H9 (cell line): ENCODE data around the gene DNAAF3. TPM values are rescaled to one million over a fixed set of nuclear protein-coding genes. Genes with fewer than 3 reads are reported as not detected.

Source experiments
- DNase-seq: peaks from one replicate; pipeline ENCODE4 v3.0.0-alpha.2; 2017
- H2AFZ ChIP-seq: one replicate; pipeline ENCODE4 v1.6.1; 2013; ENCODE audit warnings: mild to moderate bottlenecking, low read length, control low read depth, moderate library complexity
- H2AK5ac ChIP-seq: 2 replicates; pipeline ENCODE4 v1.6.1; 2013; ENCODE audit warnings: low read length, control low read depth, mixed read lengths; ENCODE audit not compliant: insufficient read length
- H2BK120ac ChIP-seq: one replicate; pipeline ENCODE4 v1.6.1; 2013; ENCODE audit warnings: low read depth, mild to moderate bottlenecking, low read length, control low read depth, inconsistent platforms; ENCODE audit not compliant: poor library complexity, severe bottlenecking
- H2BK12ac ChIP-seq: 2 replicates; pipeline ENCODE4 v1.6.1; 2013; ENCODE audit warnings: low read length, control low read depth, mixed read lengths, low read depth; ENCODE audit not compliant: insufficient read length
- H2BK15ac ChIP-seq: 2 replicates; pipeline ENCODE4 v1.6.1; 2013; ENCODE audit warnings: low read depth, low read length, control low read depth
- H2BK20ac ChIP-seq: one replicate; pipeline ENCODE4 v1.6.1; 2013; ENCODE audit warnings: low read depth, mild to moderate bottlenecking, low read length, control low read depth, inconsistent platforms; ENCODE audit not compliant: poor library complexity, severe bottlenecking
- H2BK5ac ChIP-seq: 2 replicates; pipeline ENCODE4 v1.6.1; 2013; ENCODE audit warnings: low read length, control low read depth, mixed read lengths; ENCODE audit not compliant: insufficient read length
- H3K14ac ChIP-seq: 2 replicates; pipeline ENCODE4 v1.6.1; 2013; ENCODE audit warnings: low read length, control low read depth; ENCODE audit not compliant: insufficient read depth
- H3K18ac ChIP-seq: 2 replicates; pipeline ENCODE4 v1.6.1; 2013; ENCODE audit warnings: low read depth, mild to moderate bottlenecking, mixed read lengths, low read length, control low read depth; ENCODE audit not compliant: insufficient read length
- H3K23ac ChIP-seq: 2 replicates; pipeline ENCODE4 v1.6.1; 2013; ENCODE audit warnings: low read length, control low read depth, mixed read lengths, low read depth; ENCODE audit not compliant: insufficient read length
- H3K23me2 ChIP-seq: 2 replicates; pipeline ENCODE4 v1.6.1; 2013; ENCODE audit warnings: low read depth, mild to moderate bottlenecking, mixed read lengths, low read length, control low read depth; ENCODE audit not compliant: insufficient read length, poor library complexity, severe bottlenecking
- H3K27ac ChIP-seq: 2 replicates; pipeline ENCODE4 v1.5.1; 2013; ENCODE audit warnings: low read length, control low read depth, mixed read lengths, low read depth; ENCODE audit not compliant: insufficient read length
- H3K27me3 ChIP-seq: 2 replicates; pipeline ENCODE4 v1.6.1; 2013; ENCODE audit warnings: low read length, control low read depth, inconsistent platforms; ENCODE audit not compliant: insufficient read depth
- H3K4ac ChIP-seq: 2 replicates; pipeline ENCODE4 v1.6.1; 2013; ENCODE audit warnings: low read depth, mild to moderate bottlenecking, control low read depth, inconsistent platforms, low read length, moderate library complexity
- H3K4me1 ChIP-seq: 2 replicates; pipeline ENCODE4 v1.6.1; 2013; ENCODE audit warnings: low read length, control low read depth, inconsistent platforms; ENCODE audit not compliant: insufficient read depth
- H3K4me2 ChIP-seq: 2 replicates; pipeline ENCODE4 v1.6.1; 2013; ENCODE audit warnings: low read length, control low read depth, mixed read lengths; ENCODE audit not compliant: insufficient read length, insufficient read depth
- H3K56ac ChIP-seq: 2 replicates; pipeline ENCODE4 v1.6.1; 2013; ENCODE audit warnings: low read depth, mild to moderate bottlenecking, mixed read lengths, low read length, control low read depth; ENCODE audit not compliant: insufficient read length
- H3K79me1 ChIP-seq: 2 replicates; pipeline ENCODE4 v1.6.1; 2013; ENCODE audit warnings: low read depth, mild to moderate bottlenecking, moderate library complexity, low read length, control low read depth, inconsistent platforms; ENCODE audit not compliant: insufficient read depth, poor library complexity, severe bottlenecking
- H3K79me2 ChIP-seq: 2 replicates; pipeline ENCODE4 v1.6.1; 2013; ENCODE audit warnings: low read length, control low read depth, inconsistent platforms; ENCODE audit not compliant: insufficient read depth
- H3K9ac ChIP-seq: 2 replicates; pipeline ENCODE4 v1.6.1; 2013; ENCODE audit warnings: low read length, control low read depth, mixed read lengths; ENCODE audit not compliant: insufficient read length; ENCODE audit errors: extremely low read depth
- H3K9me3 ChIP-seq: one replicate; pipeline ENCODE4 v1.6.1; 2013; ENCODE audit warnings: low read depth, low read length, inconsistent platforms; ENCODE audit not compliant: control insufficient read depth
- H3T11ph ChIP-seq: one replicate; pipeline ENCODE4 v1.6.1; 2013; ENCODE audit warnings: mild to moderate bottlenecking, low read length, control low read depth, inconsistent platforms
- H4K20me1 ChIP-seq: one replicate; pipeline ENCODE4 v1.6.1; 2013; ENCODE audit not compliant: control insufficient read depth, insufficient read length, insufficient read depth
- H4K5ac ChIP-seq: 2 replicates; pipeline ENCODE4 v1.6.1; 2013; ENCODE audit warnings: low read depth, mild to moderate bottlenecking, mixed read lengths, low read length, control low read depth; ENCODE audit not compliant: insufficient read length
- H4K8ac ChIP-seq: replicated peaks from 2 replicates; pipeline ENCODE4 v1.6.1; 2013; ENCODE audit warnings: low read length, control low read depth, mixed read lengths, low read depth; ENCODE audit not compliant: insufficient read length
- H4K91ac ChIP-seq: 2 replicates; pipeline ENCODE4 v1.6.1; 2013; ENCODE audit warnings: low read depth, mild to moderate bottlenecking, moderate library complexity, mixed read lengths, low read length, control low read depth; ENCODE audit not compliant: insufficient read length
- H3K27ac Mint-ChIP-seq, 3 experiments: 2 replicates in 2 of 3; 3 replicates in 1 of 3; pipeline ENCODE4 v1.8.0; 2020 to 2021; ENCODE audit warnings: mixed read lengths in 3 of 3, mild to moderate bottlenecking in 1 of 3, moderate library complexity in 1 of 3
- H3K27me3 Mint-ChIP-seq: 2 replicates; pipeline ENCODE4 v1.8.0; 2021; ENCODE audit warnings: low read depth, mild to moderate bottlenecking, moderate library complexity, mixed read lengths
- H3K36me3 Mint-ChIP-seq, 3 experiments: 2 replicates in 2 of 3; 3 replicates in 1 of 3; pipeline ENCODE4 v1.8.0; 2020 to 2021; ENCODE audit warnings: low read depth in 3 of 3, mixed read lengths in 3 of 3; ENCODE audit not compliant: insufficient read depth in 1 of 3
- H3K4me1 Mint-ChIP-seq, 2 experiments: 2 replicates each; pipeline ENCODE4 v1.8.0; 2020; ENCODE audit warnings: mixed read lengths in 2 of 2
- H3K4me3 Mint-ChIP-seq, 2 experiments: 2 replicates in 1 of 2; 3 replicates in 1 of 2; pipeline ENCODE4 v1.8.0; 2020 to 2021; ENCODE audit warnings: mild to moderate bottlenecking in 2 of 2, mixed read lengths in 2 of 2, moderate library complexity in 1 of 2
- H3K9me3 Mint-ChIP-seq, 2 experiments: 2 replicates in 1 of 2; 3 replicates in 1 of 2; pipeline ENCODE4 v1.8.0; 2020; ENCODE audit warnings: mild to moderate bottlenecking in 2 of 2, mixed read lengths in 2 of 2, moderate library complexity in 1 of 2
- CTCF ChIP-seq: fragments of 200-600 bp; sonication (generic); conservative IDR thresholded peaks from 3 replicates; pipeline ENCODE4 v1.8.0; 2021; ENCODE audit warnings: antibody characterized with exemption, mild to moderate bottlenecking
- WGBS: extraction: QIAGEN DNeasy Blood & Tissue Kit; methylation state at CpG from one replicate; pipeline ENCODE4 v1.1.7; 2013; ENCODE audit warnings: missing lambda C conversion rate, low lambda C conversion rate, mixed read lengths; ENCODE audit not compliant: insufficient read length; ENCODE audit errors: extremely low coverage; 5-methylcytosine and 5-hydroxymethylcytosine counted together
- total RNA-seq: library from RNA; stranded (reverse); gene quantifications from 2 replicates; pipeline ENCODE4 v1.2.1, GENCODE V29; 2021

Gene DNAAF3
- total RNA-seq, 1 experiment from 2014 or later: 4.6 TPM

GRCh38 chr19:55114566-55115145 is 51.8 kb downstream of the DNAAF3 start:
- Histone ChIP-seq H3K4ac (no peak overlapping the region), H4K91ac (no peak overlapping the region)

More at GRCh38 chr19:55114566-55115145, 51.8 kb downstream of the DNAAF3 start:
- Histone ChIP-seq H3T11ph (no peak overlapping the region), H3K23me2 (peaks cover 15% of the 10 kb centered on the region), H2BK5ac (no peak overlapping the region), H3K18ac (peak overlapping the region; percentile 24), H3K14ac (no peak overlapping the region), H3K23ac (no peak overlapping the region), H3K27me3 (no peaks in the 10 kb centered on the region), H3K4me2 (no peak overlapping the region), H3K56ac (no peak overlapping the region), H3K9ac (no peak overlapping the region), H3K4me1 (no peaks in the 10 kb centered on the region), H3K79me2 (peaks cover 7% of the 10 kb centered on the region; the same call in 1 of the 2 replicates), H2AFZ (no peak overlapping the region), H4K20me1 (peaks cover 2% of the 10 kb centered on the region), H2BK120ac (no peak overlapping the region), H2BK12ac (no peak overlapping the region), H3K79me1 (peaks cover 5% of the 10 kb centered on the region), H4K5ac (no peak overlapping the region), H3K9me3 (no peaks in the 10 kb centered on the region), H3K27ac (no peak overlapping the region), H2AK5ac (no peak overlapping the region), H4K8ac (no peak overlapping the region), H2BK15ac (no peak overlapping the region), H2BK20ac (no peak overlapping the region)
- peak overlapping the region; percentile 66 to 92; a peak in 3 of 5 replicates for H3K4me3 Mint-ChIP-seq
- H3K9me3 Mint-ChIP-seq: no peaks in the 10 kb centered on the region
- H3K27me3 Mint-ChIP-seq: no peaks in the 10 kb centered on the region
- H3K4me1 Mint-ChIP-seq: peaks cover 21 to 30% of the 10 kb centered on the region in 2 experiments
- peaks cover 4 to 8% (median 5%) of the 10 kb centered on the region in 3 experiments; a peak in 6 of 7 replicates for H3K36me3 Mint-ChIP-seq
- no peak overlapping the region for H3K27ac Mint-ChIP-seq
- WGBS: no CpG with 5 or more reads among the region's 9 CpGs
- TF ChIP-seq CTCF: no peak
- no peak for DNase-seq
